Natural killer cell (primary cell): ENCODE results near the gene ADCK1. TPM values are rescaled to one million over a fixed set of nuclear protein-coding genes. Genes with fewer than 3 reads are reported as not detected.
"Not testable (repeated sequence)": the region's sequence is repeated elsewhere in the genome, so short reads cannot be mapped to it uniquely, and the experiment has no call there.

ENCODE experiments used
- ATAC-seq, 3 donors: fragments of 150-1000 bp in 2 of 3; fragments of 200-7000 bp in 1 of 3; cut with Tn5 transposase; 1 replicate in 1 of 3; 2 replicates in 2 of 3; pipeline ENCODE4 v1.10.0; 2021; ENCODE audit warnings: mild to moderate bottlenecking in 2 of 3, moderate library complexity in 2 of 3
- DNase-seq, 2 donors: peaks; one replicate each; pipeline versions ENCODE4 v3.0.0 to v3.0.0-alpha.2; 2013 to 2021; ENCODE audit warnings: mixed read lengths in 1 of 2
- H3K27ac ChIP-seq: one replicate; pipeline ENCODE4 v1.5.1; 2013; ENCODE audit warnings: mild to moderate bottlenecking, low read length
- H3K27me3 ChIP-seq: one replicate; pipeline ENCODE4 v1.6.1; 2013; ENCODE audit warnings: low read length; ENCODE audit not compliant: control insufficient read depth, insufficient read depth
- H3K36me3 ChIP-seq: one replicate; pipeline ENCODE4 v1.6.1; 2013; ENCODE audit warnings: low read length; ENCODE audit not compliant: control insufficient read depth, insufficient read depth
- H3K4me1 ChIP-seq: one replicate; pipeline ENCODE4 v1.6.1; 2013; ENCODE audit warnings: low read length; ENCODE audit not compliant: control insufficient read depth, insufficient read depth
- H3K4me3 ChIP-seq: one replicate; pipeline ENCODE4 v1.5.1; 2013; ENCODE audit warnings: low read length
- H3K9me3 ChIP-seq: one replicate; pipeline ENCODE4 v1.6.1; 2013; ENCODE audit warnings: low read length; ENCODE audit not compliant: control insufficient read depth, insufficient read depth
- H3K27ac Mint-ChIP-seq, 2 donors: one replicate each; pipeline ENCODE4 v1.8.0; 2022; ENCODE audit warnings: mild to moderate bottlenecking in 2 of 2, mixed read lengths in 2 of 2, moderate library complexity in 1 of 2
- H3K27me3 Mint-ChIP-seq, 2 donors: one replicate each; pipeline ENCODE4 v1.8.0; 2022; ENCODE audit warnings: low read depth in 2 of 2, mixed read lengths in 2 of 2
- H3K36me3 Mint-ChIP-seq: one replicate; pipeline ENCODE4 v1.8.0; 2022; ENCODE audit warnings: mixed read lengths
- H3K4me1 Mint-ChIP-seq, 2 donors: one replicate each; pipeline ENCODE4 v1.8.0; 2022; ENCODE audit warnings: mixed read lengths in 2 of 2
- H3K4me3 Mint-ChIP-seq: one replicate; pipeline ENCODE4 v1.8.0; 2022; ENCODE audit warnings: mild to moderate bottlenecking, moderate library complexity, mixed read lengths
- H3K9me3 Mint-ChIP-seq, 2 donors: one replicate each; pipeline ENCODE4 v1.8.0; 2022; ENCODE audit warnings: mixed read lengths in 2 of 2
- WGBS: methylation state at CpG from one replicate; pipeline ENCODE4 v1.1.7; 2013; ENCODE audit warnings: missing lambda C conversion rate; ENCODE audit not compliant: insufficient coverage; 5-methylcytosine and 5-hydroxymethylcytosine counted together
- intact Hi-C: fragments of 100-400 bp; cut with micrococcal nuclease; formaldehyde crosslinking; loops from one replicate; pipeline ENCODE4 v1.14.2; 2022
- total RNA-seq, 4 donors: library from RNA; stranded (reverse); fragments of 120-200 nt in 1 of 4; gene quantifications; one replicate each; pipeline versions ENCODE4 v1.2.3 to v1.2.4, GENCODE V29; 2013 to 2022
- TF ChIP-seq, protein P1 (sequence below): fragments of 200-600 bp; IDR thresholded peaks from one replicate; pipeline ENCODE4 v1.8.0; 2022; ENCODE audit warnings: antibody characterized with exemption

The ADCK1 gene
- total RNA-seq, 3 donors from 2014 or later (not counting 1 experiment from before 2014, with no cell fraction given), result 8.0 to 9.2 (median 8.5) TPM

- TF ChIP-seq, protein P1, sequence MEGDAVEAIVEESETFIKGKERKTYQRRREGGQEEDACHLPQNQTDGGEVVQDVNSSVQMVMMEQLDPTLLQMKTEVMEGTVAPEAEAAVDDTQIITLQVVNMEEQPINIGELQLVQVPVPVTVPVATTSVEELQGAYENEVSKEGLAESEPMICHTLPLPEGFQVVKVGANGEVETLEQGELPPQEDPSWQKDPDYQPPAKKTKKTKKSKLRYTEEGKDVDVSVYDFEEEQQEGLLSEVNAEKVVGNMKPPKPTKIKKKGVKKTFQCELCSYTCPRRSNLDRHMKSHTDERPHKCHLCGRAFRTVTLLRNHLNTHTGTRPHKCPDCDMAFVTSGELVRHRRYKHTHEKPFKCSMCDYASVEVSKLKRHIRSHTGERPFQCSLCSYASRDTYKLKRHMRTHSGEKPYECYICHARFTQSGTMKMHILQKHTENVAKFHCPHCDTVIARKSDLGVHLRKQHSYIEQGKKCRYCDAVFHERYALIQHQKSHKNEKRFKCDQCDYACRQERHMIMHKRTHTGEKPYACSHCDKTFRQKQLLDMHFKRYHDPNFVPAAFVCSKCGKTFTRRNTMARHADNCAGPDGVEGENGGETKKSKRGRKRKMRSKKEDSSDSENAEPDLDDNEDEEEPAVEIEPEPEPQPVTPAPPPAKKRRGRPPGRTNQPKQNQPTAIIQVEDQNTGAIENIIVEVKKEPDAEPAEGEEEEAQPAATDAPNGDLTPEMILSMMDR, result no peak
- intact Hi-C loops, result no loop called here
- no peaks in the 10 kb centered on the region for H3K4me1 ChIP-seq
- Mint-ChIP-seq H3K4me3 (no peak overlapping the region), H3K36me3 (no peaks in the 10 kb centered on the region), H3K27me3 (peaks cover 0 to 3% of the 10 kb centered on the region in 2 donors), H3K9me3 (peaks cover 0 to 2% of the 10 kb centered on the region in 2 donors), H3K4me1 (no peaks in the 10 kb centered on the region), H3K27ac (no peak overlapping the region)
- H3K27ac ChIP-seq, result no peak overlapping the region
- WGBS, result 74% methylated on average over 3 of the region's 5 CpGs
- H3K4me3 ChIP-seq, result no peak overlapping the region
- peaks cover 2% of the 10 kb centered on the region for H3K9me3 ChIP-seq
- no peaks in the 10 kb centered on the region for H3K27me3 ChIP-seq
- no peaks in the 10 kb centered on the region for H3K36me3 ChIP-seq
- no peak for ATAC-seq
- DNase-seq, result no peak
Observed at GRCh38 chr14:77950371-77951063, 150.6 kb downstream of the ADCK1 start.

GRCh38 chr14:77955816-77956484, 156.0 kb downstream of the ADCK1 start:
- Mint-ChIP-seq H3K4me3 (no peak overlapping the region), H3K27me3 (peaks cover 4 to 8% of the 10 kb centered on the region in 2 donors)

DNA sequence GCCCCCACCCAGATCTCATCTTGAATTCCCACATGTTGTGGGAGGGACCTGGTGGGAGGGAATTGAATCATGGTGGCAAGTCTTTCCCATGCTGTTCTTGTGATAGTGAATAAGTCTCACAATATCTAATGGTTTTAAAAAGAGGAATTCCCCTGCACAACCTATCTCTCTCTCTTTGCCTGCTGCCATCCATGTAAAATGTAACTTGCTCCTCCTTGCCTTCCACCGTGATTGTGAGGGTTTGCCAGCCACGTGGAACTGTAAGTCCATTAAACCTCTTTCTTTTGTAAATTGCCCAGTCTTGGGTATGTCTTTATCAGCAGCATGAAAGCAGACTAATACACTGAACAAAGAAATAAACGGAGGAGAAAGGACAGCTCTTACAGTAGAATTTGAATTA, 159.8 kb downstream of the ADCK1 start:
- H3K4me3 ChIP-seq, H3K9me3 Mint-ChIP-seq, H3K36me3 ChIP-seq, DNase-seq, H3K27ac ChIP-seq, H3K9me3 ChIP-seq, H3K4me1 ChIP-seq, H3K4me3 Mint-ChIP-seq, H3K4me1 Mint-ChIP-seq, H3K36me3 Mint-ChIP-seq, H3K27ac Mint-ChIP-seq, ATAC-seq, intact Hi-C loops, H3K27me3 ChIP-seq: not testable (repeated sequence)
- H3K27me3 Mint-ChIP-seq, result peaks cover 9 to 22% of the 10 kb centered on the region in 2 donors
- WGBS, result 79% methylated on average over 2 of the region's 3 CpGs

More at GRCh38 chr14:77955816-77956484, 156.0 kb downstream of the ADCK1 start:
- H3K9me3 Mint-ChIP-seq, result no peaks in the 10 kb centered on the region
- no peak overlapping the region for H3K4me3 ChIP-seq
- no peak for DNase-seq
- ATAC-seq, result no peak
- no peaks in the 10 kb centered on the region for H3K36me3 Mint-ChIP-seq
- no peak overlapping the region for H3K27ac ChIP-seq
- H3K27me3 ChIP-seq, result no peaks in the 10 kb centered on the region
- H3K9me3 ChIP-seq, result peaks cover 2% of the 10 kb centered on the region
- H3K4me1 Mint-ChIP-seq, result no peaks in the 10 kb centered on the region
- no peaks in the 10 kb centered on the region for H3K4me1 ChIP-seq
- 80% methylated on average over 12 of the region's 13 CpGs for WGBS
- H3K36me3 ChIP-seq, result no peaks in the 10 kb centered on the region
- H3K27ac Mint-ChIP-seq, result no peak overlapping the region
- TF ChIP-seq, protein P1, result no peak
- intact Hi-C loops, result no loop called here

- WGBS, result 90% methylated on average over 9 of the region's 9 CpGs
- TF ChIP-seq, protein P1, result no peak
- Mint-ChIP-seq H3K27me3 (peaks cover 16 to 22% of the 10 kb centered on the region in 2 donors), H3K36me3 (no peaks in the 10 kb centered on the region), H3K27ac (no peak overlapping the region), H3K4me1 (no peaks in the 10 kb centered on the region), H3K9me3 (no peaks in the 10 kb centered on the region), H3K4me3 (no peak overlapping the region)
- Histone ChIP-seq H3K4me1 (no peaks in the 10 kb centered on the region), H3K36me3 (no peaks in the 10 kb centered on the region), H3K4me3 (no peak overlapping the region), H3K27me3 (no peaks in the 10 kb centered on the region), H3K27ac (no peak overlapping the region), H3K9me3 (no peaks in the 10 kb centered on the region)
- intact Hi-C loops, result no loop called here
- ATAC-seq (no peak), DNase-seq (no peak)
Observed at GRCh38 chr14:77961847-77962580, 162.1 kb downstream of the ADCK1 start.
